SK-N-SH treated with all-trans-retinoic acid at 6 μM for 48 hours (cell line): ENCODE measurements around the gene GUK1.

Experiments used
- ATAC-seq: fragments of 200-7000 bp; cut with Tn5 transposase; 3 replicates; pipeline ENCODE4 v1.9.1; 2020; ENCODE audit warnings: mild to moderate bottlenecking, moderate library complexity
- ARNTL ChIP-seq: fragments of 450-650 bp; formaldehyde crosslinking; IDR thresholded peaks from 2 replicates; pipeline ENCODE4 v1.5.0; 2020; ENCODE audit warnings: low read depth, mild to moderate bottlenecking, moderate library complexity, borderline replicate concordance
- CSDC2 ChIP-seq: fragments of 250-450 bp; sonication (Bioruptor Pico); IDR thresholded peaks from 2 replicates; pipeline ENCODE4 v1.5.0; 2020; ENCODE audit warnings: mild to moderate bottlenecking, moderate library complexity
- ESRRG ChIP-seq: fragments of 250-450 bp; sonication (Bioruptor Pico); IDR thresholded peaks from 2 replicates; pipeline ENCODE4 v1.6.1; 2021; ENCODE audit warnings: mild to moderate bottlenecking
- GLIS3 ChIP-seq: fragments of 250-450 bp; sonication (Bioruptor Pico); IDR thresholded peaks from 2 replicates; pipeline ENCODE4 v1.5.0; 2020; ENCODE audit warnings: mild to moderate bottlenecking, moderate library complexity
- ISL1 ChIP-seq: fragments of 250-450 bp; sonication (Bioruptor Pico); IDR thresholded peaks from 2 replicates; pipeline ENCODE4 v2.1.2; 2022; ENCODE audit warnings: mild to moderate bottlenecking, moderate library complexity
- OSR1 ChIP-seq: fragments of 250-450 bp; sonication (Bioruptor Pico); IDR thresholded peaks from 2 replicates; pipeline ENCODE4 v1.8.0; 2022; ENCODE audit warnings: moderate library complexity, mild to moderate bottlenecking, inconsistent platforms
- PATZ1 ChIP-seq: fragments of 250-450 bp; sonication (Bioruptor Pico); IDR thresholded peaks from 2 replicates; pipeline ENCODE4 v1.8.0; 2020; ENCODE audit warnings: mild to moderate bottlenecking, moderate library complexity, borderline replicate concordance
- POU6F1 ChIP-seq: fragments of 250-450 bp; sonication (Bioruptor Pico); IDR thresholded peaks from 2 replicates; pipeline ENCODE4 v1.8.0; 2021; ENCODE audit warnings: low read depth, mild to moderate bottlenecking, moderate library complexity, borderline replicate concordance
- PPARA ChIP-seq: fragments of 250-450 bp; sonication (Bioruptor Pico); IDR thresholded peaks from 2 replicates; pipeline ENCODE4 v1.5.0; 2020; ENCODE audit warnings: mild to moderate bottlenecking, borderline replicate concordance
- RARB ChIP-seq: fragments of 250-450 bp; sonication (Bioruptor Pico); IDR thresholded peaks from 2 replicates; pipeline ENCODE4 v1.8.0; 2021; ENCODE audit warnings: mild to moderate bottlenecking, moderate library complexity
- SNAI2 ChIP-seq: fragments of 250-450 bp; sonication (Bioruptor Pico); IDR thresholded peaks from 2 replicates; pipeline ENCODE4 v1.5.0; 2020; ENCODE audit warnings: mild to moderate bottlenecking, moderate library complexity
- TCF4 ChIP-seq: fragments of 250-450 bp; sonication (Bioruptor Pico); IDR thresholded peaks from 2 replicates; pipeline ENCODE4 v1.8.0; 2021; ENCODE audit warnings: mild to moderate bottlenecking, moderate library complexity, borderline replicate concordance
- TOX ChIP-seq: fragments of 250-450 bp; sonication (Bioruptor Pico); IDR thresholded peaks from 2 replicates; pipeline ENCODE4 v1.8.0; 2021; ENCODE audit warnings: mild to moderate bottlenecking, moderate library complexity, borderline replicate concordance
- TSHZ2 ChIP-seq: fragments of 250-450 bp; sonication (Bioruptor Pico); IDR thresholded peaks from 2 replicates; pipeline ENCODE4 v1.5.0; 2020; ENCODE audit warnings: mild to moderate bottlenecking, moderate library complexity
- ZC3H10 ChIP-seq: fragments of 250-450 bp; sonication (Bioruptor Pico); IDR thresholded peaks from 2 replicates; pipeline ENCODE4 v1.5.1; 2021; ENCODE audit warnings: mild to moderate bottlenecking, moderate library complexity
- ZFP3 ChIP-seq: fragments of 250-450 bp; sonication (Bioruptor Pico); IDR thresholded peaks from 2 replicates; pipeline ENCODE4 v1.5.0; 2020; ENCODE audit warnings: mild to moderate bottlenecking, moderate library complexity
- ZFP30 ChIP-seq: fragments of 450-650 bp; formaldehyde crosslinking; IDR thresholded peaks from 2 replicates; pipeline ENCODE4 v1.5.0; 2022; ENCODE audit warnings: mild to moderate bottlenecking, moderate library complexity
- ZNF565 ChIP-seq: fragments of 450-650 bp; formaldehyde crosslinking; conservative IDR thresholded peaks from 2 replicates; pipeline ENCODE4 v1.5.0; 2020; ENCODE audit warnings: low read depth, mild to moderate bottlenecking, moderate library complexity
- ZNF70 ChIP-seq: fragments of 450-650 bp; formaldehyde crosslinking; IDR thresholded peaks from 2 replicates; pipeline ENCODE4 v1.5.0; 2020; ENCODE audit warnings: mild to moderate bottlenecking, moderate library complexity

GUK1 gene

GRCh38 chr1:228139406-228139930, 611 bp upstream of the GUK1 start:
- TF ChIP-seq ESRRG (CRISPR knock-in tag): no peak
- TF ChIP-seq TSHZ2 (CRISPR knock-in tag): no peak
- 0 out of 2 replicates have a peak, but pooled peaks have one; percentile 22 for TF ChIP-seq CSDC2
- TF ChIP-seq RARB: no peak
- TF ChIP-seq OSR1 (CRISPR knock-in tag): no peak
- TF ChIP-seq TOX (CRISPR knock-in tag): 0 out of 2 replicates have a peak, but pooled peaks have one; percentile 48
- no peak for TF ChIP-seq ZFP30
- peak; percentile 0 for ATAC-seq

- TF ChIP-seq ZNF70 (CRISPR knock-in tag): no peak
- no peak for TF ChIP-seq SNAI2
- no peak for TF ChIP-seq ESRRG (CRISPR knock-in tag)
- no peak for TF ChIP-seq ARNTL
- TF ChIP-seq TCF4 (CRISPR knock-in tag): no peak
- TF ChIP-seq PATZ1 (CRISPR knock-in tag): no peak
- no peak for TF ChIP-seq ZNF565 (CRISPR knock-in tag)
- no peak for TF ChIP-seq POU6F1 (CRISPR knock-in tag)
- no peak for TF ChIP-seq ZFP30
- ATAC-seq: no peak
Observed at GRCh38 chr1:228140724-228141225, 696 bp downstream of the GUK1 start.

- TF ChIP-seq ARNTL (no peak), ZNF70 (CRISPR knock-in tag) (no peak), POU6F1 (CRISPR knock-in tag) (no peak), TSHZ2 (CRISPR knock-in tag) (no peak), SNAI2 (no peak), ISL1 (CRISPR knock-in tag) (no peak), GLIS3 (CRISPR knock-in tag) (no peak), ESRRG (CRISPR knock-in tag) (no peak), ZFP3 (no peak), TOX (CRISPR knock-in tag) (no peak), OSR1 (CRISPR knock-in tag) (no peak), RARB (no peak), ZFP30 (no peak), ZC3H10 (CRISPR knock-in tag) (no peak), TCF4 (CRISPR knock-in tag) (no peak), ZNF565 (CRISPR knock-in tag) (no peak), PPARA (CRISPR knock-in tag) (no peak)
- no peak for ATAC-seq
Observed at GRCh38 chr1:228141226-228142044, 1.4 kb downstream of the GUK1 start.
